GM18526 (cell line): ENCODE measurements around the gene PRSS33.

Source experiments
- POLR2A ChIP-seq: IDR thresholded peaks from 3 replicates; pipeline ENCODE4 v1.6.1; 2011; ENCODE audit not compliant: insufficient read length; ENCODE audit errors: extremely low read depth

Gene PRSS33

DNA sequence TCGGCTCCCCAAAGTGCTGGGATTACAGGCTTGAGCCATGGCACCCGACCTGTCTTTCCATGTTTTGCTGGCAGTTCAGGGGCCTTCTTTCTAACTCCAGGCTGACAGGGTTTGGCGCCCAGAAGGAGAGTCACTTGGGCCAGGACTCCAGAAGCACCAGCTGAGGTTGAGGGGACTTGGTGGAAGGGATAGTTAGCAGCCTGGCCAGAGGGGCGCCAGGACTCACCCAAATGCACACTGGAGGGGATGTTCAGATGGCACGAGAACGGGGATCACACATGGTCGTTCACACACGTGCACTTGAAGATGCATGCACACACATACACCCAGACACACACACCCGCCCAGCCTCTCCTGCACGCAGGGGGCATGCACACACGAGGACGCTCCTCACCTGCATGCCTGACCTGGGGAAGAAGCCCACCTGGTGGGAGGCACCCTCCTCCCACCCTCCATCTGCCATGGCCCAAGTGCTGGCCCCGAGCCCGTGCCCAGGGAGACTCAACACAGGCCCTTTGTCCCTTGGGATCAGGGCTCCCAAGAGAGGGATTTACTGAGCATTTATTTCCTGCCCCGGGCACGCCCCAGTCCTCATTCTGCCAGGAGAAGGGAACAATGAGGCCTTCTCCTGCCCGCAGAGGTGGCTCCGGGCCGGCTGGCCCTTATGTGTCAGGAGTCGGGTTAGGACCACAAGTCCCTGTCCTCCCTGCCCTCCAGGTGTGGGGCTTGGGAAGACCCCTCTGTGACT is 27.4 kb upstream of the PRSS33 start:
- no peak for TF ChIP-seq POLR2A

GRCh38 chr16:2813771-2814221 is 26.4 kb upstream of the PRSS33 start:
- TF ChIP-seq POLR2A, result no peak

- no peak for TF ChIP-seq POLR2A
Observed at GRCh38 chr16:2811703-2812471, 24.5 kb upstream of the PRSS33 start.

DNA sequence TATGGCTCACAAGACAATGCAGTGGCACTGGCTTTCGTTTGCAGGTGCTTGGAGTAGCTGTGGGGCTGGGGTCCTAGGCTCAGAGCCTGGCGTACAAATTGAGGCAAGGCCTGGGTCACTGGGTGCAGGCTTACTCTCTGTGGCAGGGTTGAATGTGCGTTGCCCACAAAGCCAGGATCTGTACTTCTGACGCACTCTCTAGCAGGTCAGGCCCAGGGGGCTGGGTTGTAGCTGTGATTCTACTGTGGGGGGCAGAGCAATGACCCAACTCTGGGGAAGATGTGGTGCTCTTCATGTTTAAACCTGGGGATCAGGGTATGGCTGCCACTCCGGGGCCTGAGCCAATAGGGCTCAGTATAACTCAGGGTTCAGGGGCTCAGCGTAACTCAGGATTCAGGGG is 23.3 kb upstream of the PRSS33 start:
- no peak for TF ChIP-seq POLR2A

DNA sequence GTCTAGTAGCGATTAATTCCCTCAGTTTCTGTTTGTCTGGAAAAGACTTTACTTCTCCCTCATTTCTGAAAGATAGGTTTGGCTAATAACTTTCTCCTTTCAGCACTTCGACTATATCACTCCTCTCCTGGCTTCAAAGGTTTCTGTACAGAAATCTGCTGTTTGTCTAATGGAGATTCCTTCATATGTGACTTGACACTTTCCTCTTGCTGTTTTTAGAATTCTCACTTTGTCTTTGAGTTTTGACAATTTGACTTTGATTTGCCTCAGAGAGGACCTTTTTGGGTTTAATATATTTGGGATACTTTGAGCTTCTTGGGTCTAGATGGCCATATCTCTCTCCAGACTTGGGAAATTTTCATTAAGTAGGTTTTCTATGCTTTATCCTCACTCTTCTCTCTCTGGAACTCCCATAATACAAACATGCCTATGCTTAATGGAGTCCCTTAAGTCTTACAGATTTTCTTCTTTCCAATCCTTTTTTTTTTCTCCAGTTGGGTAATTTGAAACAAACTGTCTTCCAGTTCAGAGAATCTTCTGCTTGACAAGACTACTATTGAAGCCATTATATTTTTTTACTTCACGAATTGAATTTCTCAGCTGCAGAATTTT is 21.9 kb upstream of the PRSS33 start:
- no peak for TF ChIP-seq POLR2A

- TF ChIP-seq POLR2A, result no peak
Observed at GRCh38 chr16:2808181-2808580, 20.8 kb upstream of the PRSS33 start.

DNA sequence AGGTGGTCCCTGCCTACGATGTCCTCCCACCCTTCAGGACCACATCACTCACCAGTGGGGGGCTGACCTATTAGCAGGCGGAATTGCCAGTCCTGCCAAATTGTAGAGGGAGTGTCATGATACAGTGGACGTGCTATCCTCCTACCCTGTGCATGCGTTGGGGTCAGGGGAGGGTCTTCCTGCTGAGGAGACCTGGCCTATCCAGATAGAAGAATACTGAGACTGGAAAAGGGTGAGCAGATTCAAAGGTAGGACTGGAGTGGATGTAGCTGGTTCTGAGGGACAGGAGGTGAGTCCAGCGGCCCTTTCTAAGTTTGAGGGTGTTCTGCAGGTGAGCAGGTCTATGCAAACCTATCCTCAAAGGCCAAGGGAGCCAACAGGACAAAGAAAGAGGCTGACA is 18.9 kb upstream of the PRSS33 start:
- no peak for TF ChIP-seq POLR2A

- no peak for TF ChIP-seq POLR2A
Observed at GRCh38 chr16:2804728-2805127, 17.4 kb upstream of the PRSS33 start.

GRCh38 chr16:2803545-2804195 is 16.3 kb upstream of the PRSS33 start:
- TF ChIP-seq POLR2A, result no peak

GRCh38 chr16:2799859-2800226 is 12.5 kb upstream of the PRSS33 start:
- no peak for TF ChIP-seq POLR2A

DNA sequence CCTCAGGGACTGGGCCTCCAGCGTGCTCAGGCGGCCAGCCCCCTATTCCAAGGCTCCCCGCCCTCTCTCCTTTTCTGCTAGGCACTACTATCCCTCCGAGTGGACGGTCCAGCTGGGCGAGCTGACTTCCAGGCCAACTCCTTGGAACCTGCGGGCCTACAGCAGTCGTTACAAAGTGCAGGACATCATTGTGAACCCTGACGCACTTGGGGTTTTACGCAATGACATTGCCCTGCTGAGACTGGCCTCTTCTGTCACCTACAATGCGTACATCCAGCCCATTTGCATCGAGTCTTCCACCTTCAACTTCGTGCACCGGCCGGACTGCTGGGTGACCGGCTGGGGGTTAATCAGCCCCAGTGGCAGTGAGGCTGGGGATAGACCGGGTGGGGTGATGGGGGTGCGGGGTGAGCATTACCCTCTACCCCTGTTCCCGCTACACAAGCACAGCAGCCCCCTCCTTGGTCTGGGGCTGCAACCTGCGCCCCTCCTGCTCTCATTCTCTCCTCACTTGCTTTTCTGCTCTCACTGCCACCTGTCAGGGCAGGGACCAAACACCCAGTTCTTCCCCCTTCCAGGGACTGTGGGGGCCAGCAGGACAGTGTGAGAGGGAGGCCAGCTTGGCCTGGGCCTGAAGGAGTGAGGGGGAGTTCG is 12.0 kb upstream of the PRSS33 start:
- TF ChIP-seq POLR2A, result no peak

DNA sequence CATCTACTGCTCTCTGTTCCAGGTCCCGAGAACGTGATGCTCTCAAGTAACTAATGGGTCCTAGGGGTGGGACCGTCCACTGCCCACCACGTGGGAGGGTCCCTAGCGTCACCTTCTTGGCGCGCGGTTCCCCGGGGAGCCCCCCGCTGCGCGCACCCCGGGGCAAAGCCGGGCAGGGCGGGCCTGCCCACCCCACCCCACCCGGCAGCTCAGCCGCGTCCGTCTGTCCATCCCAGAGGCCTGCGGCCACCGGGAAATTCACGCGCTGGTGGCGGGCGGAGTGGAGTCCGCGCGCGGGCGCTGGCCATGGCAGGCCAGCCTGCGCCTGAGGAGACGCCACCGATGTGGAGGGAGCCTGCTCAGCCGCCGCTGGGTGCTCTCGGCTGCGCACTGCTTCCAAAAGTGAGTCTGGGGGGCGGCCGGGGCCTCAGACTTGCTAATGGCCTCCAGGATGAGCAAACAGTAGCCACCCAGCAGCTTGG is 11.4 kb upstream of the PRSS33 start:
- no peak for TF ChIP-seq POLR2A

DNA sequence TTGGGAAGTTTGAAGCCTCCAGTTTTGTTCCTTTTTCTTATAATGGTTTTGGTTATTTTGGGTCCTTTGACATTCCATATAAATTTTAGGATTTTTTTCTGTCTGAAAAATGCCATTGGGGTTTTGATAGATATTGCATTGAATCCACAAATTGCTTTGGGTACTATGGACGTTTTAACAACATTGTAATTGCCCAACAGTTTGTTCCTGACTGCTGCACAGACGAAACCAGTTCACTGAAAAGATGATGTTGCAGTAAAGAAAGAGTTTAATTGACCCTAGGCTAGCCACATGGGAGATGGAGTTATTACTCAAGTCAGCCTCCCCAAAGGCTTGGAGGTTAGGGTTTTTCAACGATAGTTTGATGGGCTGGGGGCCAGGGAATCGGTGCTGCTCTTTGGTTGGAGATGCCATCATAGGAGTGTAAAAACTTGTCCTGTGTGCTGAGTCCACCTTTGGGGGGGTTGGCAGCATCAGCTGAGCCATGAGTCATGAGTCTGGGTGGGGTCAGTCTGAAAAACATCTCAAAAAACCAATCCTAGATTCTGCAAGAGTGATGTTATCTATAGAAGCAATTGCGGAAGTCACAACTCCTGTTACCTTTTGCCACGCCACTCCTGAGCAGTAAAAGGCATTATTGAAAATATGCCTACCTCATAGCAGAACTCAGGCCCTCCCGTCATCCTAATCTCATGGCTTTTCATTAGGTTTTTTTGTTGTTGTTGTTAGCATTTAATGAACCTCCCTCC is 8.2 kb upstream of the PRSS33 start:
- TF ChIP-seq POLR2A, result no peak

- TF ChIP-seq POLR2A, result no peak
Observed at GRCh38 chr16:2792940-2793339, 5.6 kb upstream of the PRSS33 start.
